Brain pericyte (primary cell): ENCODE results near the gene SIVA1.

Source experiments
- DNase-seq: peaks from one replicate; pipeline ENCODE4 v3.0.0-alpha.2; 2012; ENCODE audit warnings: low read depth, low spot score

The SIVA1 gene

DNA sequence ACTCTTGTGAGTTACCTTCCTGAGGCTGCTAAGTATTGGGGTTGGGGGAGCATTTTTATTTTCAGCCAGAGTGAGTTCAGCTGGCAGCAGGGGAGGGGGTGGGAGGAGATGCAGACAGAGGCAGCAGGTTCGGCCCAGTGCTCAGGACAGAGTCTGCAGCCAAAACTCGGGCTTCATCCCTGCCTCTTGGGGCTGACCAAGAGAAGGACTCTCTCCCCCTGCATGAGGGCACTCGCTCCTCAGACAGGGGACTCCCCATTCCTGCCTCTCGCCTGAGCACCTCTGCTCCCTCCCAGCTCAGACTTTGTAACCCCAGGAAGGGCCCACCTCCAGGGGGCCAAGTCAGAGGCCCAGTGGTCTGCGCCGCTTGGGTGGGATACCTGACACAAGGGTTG is 43.7 kb downstream of the SIVA1 start:
- DNase-seq, result no peak

DNA sequence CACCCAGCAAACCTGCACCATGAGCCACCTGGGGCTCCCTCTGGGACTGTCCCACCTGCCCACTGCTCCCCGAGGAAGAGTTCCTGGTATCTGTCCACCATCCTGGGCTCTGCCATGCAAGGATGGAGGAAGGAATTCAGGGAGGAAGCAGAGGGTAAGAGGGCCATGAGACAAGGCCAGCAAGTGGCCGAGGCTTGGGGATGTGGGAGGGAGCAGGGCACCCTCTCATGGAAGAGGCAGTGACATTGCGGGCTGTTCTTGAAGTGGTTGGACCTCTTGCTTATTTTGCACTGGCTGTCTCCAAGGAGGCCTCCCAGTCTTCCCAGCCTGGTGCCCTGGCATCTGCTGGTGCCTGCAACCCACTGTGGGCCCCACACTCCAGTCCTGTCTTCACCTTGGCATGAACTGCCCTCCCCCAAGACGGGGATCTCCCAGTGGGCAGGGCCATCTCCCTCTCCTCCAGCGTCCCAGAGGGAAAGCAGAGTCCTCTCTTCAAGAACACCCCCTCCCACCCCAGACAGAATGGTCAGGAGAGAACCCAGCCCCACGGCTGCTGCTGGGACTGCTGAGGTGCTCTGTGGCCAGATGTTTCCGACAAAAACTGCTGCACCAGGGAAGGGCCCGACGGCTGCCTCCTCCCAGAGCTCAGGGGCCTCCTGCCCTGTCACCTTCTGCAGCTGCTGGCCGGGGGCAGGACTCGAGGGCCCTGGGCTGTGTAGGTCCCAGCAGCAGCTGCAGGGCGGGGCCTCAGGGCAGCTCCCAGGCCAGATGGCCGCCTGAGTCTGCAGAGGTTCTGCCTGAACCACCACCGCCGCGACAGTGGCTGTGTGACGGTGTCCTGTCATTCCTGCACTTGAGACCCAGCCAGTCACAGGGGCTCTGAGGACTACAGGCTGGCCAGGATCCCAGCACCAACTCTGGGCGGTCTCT is 44.4 kb downstream of the SIVA1 start:
- no peak for DNase-seq

DNA sequence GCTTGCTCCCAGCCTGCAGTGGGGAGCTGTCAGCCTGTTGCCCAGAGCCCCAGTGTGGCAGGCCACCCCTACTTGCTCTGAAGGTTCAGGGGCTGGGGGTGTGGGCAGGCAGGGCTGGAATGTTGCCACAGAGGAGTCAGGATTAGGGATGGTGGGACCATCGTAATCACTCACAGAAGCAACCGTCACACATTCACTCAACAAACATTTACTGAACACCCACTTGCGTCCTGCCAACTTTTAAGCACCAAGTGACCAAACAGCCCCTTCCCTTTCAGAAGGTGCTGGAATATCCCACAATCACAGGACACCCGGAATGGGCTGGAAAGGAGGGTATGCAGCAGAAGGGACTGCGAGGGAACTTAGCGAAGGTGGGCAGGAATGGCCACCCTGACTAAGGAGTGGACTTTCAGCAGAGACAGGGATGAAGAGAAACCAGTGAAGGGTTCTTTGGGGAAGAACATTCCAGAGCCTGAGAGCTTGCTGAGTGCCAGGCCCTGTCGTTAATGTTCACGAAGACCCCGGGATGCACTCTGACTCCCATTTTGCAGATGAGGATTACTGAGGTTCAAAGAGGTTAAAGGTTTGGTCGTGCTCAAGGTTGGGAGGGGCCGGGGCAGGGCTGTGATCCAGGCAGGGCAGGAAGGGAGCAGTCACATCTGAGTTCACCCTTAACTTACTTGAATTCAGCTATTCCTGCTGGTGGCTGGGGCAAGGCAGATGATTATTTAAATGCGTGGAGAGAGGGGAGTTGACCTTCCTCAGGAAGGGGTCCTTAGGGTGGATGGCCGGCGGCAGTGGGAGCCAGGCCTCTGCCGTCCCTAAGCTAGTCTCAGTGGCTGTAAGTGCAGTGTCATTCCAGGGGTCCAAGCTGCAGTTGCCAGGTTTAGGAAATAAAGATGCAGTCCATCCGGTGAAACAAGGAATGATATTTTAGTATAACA is 45.6 kb downstream of the SIVA1 start:
- no peak for DNase-seq

GRCh38 chr14:104799244-104800014 is 46.5 kb downstream of the SIVA1 start:
- DNase-seq, result no peak

- DNase-seq, result no peak
Measured at GRCh38 chr14:104800015-104800770, 47.2 kb downstream of the SIVA1 start.

- no peak for DNase-seq
Measured at GRCh38 chr14:104800771-104801519, 48.0 kb downstream of the SIVA1 start, which contains the start of gene ZBTB42. Gene ZBTB42 (plus strand): TSS chr14:104801101. CDS start chr14:104801198, 97 bp downstream.

DNA sequence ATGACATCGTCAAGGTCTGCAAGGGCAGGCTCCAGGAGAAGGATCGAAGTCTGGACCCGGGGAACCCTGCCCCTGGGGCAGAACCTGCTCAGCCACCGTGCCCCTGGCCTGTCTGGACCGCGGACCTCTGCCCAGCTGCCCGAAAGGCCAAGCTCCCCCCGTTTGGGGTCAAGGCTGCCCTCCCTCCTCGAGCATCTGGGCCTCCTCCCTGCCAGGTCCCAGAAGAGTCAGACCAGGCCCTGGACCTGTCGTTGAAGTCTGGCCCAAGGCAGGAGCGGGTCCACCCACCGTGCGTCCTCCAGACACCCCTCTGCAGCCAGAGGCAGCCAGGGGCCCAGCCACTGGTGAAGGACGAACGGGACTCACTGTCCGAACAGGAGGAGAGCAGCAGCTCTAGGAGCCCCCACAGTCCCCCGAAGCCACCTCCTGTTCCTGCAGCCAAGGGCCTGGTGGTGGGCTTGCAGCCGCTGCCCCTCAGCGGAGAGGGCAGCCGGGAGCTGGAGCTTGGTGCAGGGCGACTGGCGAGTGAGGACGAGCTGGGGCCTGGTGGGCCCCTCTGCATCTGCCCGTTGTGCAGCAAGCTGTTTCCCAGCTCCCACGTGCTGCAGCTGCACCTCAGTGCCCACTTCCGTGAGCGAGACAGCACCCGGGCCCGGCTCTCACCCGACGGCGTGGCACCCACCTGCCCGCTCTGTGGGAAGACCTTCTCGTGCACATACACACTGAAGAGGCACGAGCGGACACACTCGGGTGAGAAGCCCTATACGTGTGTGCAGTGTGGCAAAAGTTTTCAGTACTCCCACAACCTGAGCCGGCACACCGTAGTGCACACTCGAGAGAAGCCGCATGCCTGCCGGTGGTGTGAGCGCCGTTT is 48.8 kb downstream of the SIVA1 start:
- no peak for DNase-seq

DNA sequence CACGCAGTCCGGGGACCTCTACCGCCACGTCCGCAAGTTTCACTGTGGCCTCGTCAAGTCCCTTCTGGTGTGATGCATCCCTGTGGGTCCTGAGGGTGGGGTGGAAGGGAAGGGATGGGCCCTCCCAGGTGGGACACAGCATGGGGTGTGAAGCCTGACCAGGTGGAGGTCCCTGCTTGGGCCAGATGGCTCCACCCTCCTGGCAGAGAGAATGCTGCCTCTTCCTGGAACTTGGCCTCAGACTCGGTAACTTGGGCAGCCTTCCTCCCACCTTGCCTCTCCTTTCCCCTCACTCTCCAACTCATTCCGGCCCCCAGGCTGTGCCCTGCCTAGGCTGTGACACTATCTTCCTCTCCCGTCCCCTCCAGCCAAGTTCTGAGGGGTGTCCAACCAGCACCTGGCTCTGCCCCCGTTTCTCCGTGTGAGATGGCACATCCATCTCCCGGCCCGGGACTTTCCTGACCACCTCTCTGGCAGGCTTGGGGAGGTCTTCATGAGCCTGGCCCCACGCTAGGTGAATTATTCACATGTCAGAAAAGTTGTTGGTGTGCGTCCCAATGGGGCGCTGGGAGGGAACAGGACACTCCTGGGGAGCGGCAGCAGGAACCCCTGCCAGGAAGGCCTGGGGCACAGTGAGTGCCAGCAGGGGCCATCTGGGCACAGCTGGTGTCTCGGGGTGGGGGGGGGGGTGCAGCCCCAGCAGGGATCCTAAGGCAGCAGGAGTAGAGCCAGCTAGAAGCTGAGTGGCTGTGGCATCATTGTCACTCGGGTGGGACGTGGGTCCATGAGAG is 49.6 kb downstream of the SIVA1 start:
- no peak for DNase-seq

DNA sequence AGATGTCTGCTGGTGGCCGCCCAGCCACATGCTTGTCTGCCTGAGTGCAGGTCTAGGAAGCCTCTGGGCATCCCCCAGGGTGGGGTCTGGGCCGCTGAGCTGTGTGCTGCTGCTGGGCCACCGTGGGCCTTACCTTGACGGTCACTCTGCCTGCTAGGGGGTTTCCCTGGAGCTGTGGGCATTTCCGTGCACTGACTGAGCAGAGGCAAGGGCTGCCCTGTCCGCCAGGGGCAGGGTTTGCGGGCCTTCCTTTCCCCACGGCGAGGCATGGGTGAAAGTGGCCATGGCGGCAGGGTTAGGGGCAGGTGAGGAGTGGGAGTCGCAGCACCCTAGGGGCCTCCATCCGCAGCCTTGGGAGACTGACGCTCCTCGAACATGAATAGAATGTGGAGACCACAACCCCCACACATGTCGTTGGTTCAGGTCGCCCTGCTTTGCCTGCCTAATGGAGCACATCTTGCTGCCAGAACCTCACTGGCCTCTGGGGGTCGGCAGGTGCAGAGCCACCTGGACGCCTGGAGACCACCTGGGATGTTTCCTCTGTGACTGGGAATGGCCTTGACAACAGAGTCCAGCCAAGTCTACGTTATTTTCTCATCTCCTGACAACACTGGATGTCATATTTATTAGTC is 50.4 kb downstream of the SIVA1 start:
- DNase-seq, result no peak

GRCh38 chr14:104803912-104804410 is 51.0 kb downstream of the SIVA1 start:
- DNase-seq, result no peak

DNA sequence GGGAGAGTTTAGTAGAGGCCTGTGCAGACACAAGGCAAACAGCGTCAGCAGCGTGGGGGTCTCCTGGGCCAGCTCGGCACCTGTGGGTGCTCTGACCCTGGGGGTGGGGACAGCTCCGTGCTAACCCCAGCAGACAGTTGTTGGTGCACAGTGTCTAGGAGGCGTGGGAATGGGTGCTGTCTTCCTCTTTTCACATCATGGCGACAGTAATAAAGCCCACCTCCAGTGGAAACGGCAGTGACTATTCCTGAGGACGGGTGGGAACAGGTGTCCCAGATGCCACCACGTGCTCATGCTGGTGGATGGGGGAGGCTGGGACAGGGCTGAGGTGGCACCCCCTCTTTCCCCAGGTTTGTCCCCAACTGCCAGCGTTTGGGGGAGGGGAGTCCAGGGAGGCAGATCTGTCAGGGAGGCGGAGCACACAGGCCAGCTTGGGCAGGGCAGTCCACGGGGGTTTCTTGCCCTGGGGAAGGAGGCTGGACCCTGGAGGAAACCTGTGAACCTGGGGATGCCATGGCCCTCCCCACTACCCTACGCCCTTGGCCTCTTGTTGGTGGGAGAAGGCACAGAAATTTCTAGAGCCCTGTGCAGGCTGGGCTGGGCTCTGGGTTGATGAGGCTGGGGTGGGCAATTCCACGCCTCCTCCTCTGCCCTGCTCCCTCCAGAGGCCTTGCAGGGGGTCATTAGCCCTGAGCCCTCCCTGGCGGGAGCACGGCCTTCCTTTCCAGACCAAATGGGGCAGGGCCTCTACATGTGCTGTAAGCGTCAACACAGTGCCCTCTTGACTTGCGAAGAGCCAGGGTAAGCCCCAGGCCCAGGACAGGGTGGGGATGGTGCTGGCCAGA is 51.8 kb downstream of the SIVA1 start:
- no peak for DNase-seq

- DNase-seq, result peak; percentile 78
Measured at GRCh38 chr14:104805326-104805678, 52.4 kb downstream of the SIVA1 start.

DNA sequence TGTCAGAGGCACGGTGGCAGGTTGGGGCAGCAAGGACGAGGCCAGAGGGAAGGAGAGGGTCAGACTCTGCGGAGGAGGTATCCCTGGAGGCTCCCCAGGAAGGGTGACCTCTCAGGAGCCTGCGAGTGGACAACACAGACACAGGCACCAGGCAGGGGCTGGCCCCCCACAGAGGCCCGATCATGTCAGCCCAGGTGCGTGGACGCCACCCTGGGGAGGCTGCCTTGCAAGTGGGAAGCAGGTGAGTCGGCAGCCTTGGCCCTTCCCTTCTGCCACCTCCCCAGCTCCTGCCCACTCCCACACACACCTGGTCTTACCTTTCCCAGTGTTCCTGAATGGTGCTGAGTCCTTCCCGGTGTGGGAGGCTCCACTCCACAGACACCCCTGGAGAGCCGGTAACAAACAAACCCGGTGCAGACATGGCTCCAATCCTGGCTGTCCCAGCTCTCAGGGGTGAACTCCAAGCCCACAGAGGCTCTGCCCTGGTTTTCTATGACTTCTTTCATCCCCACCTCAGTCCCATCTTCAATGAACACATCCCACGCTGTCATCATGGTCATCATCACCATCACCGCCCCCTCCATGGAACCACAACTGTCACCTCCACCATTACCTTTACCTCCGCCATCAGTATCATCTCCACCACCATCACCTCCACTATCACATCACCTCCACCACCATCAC is 53.1 kb downstream of the SIVA1 start:
- no peak for DNase-seq

- no peak for DNase-seq
Measured at GRCh38 chr14:104806625-104807465, 53.9 kb downstream of the SIVA1 start.

GRCh38 chr14:104808456-104808855 is 55.5 kb downstream of the SIVA1 start:
- no peak for DNase-seq
